Activated naive CD4-positive, alpha-beta T cell treated with anti-CD3 and anti-CD28 coated beads, Interleukin-2, amount 50 U/mL, for 16 hours (primary cell): ENCODE data around the gene WAPL.
"Not testable (repeated sequence)": the region's sequence is repeated elsewhere in the genome, so short reads cannot be mapped to it uniquely, and the experiment has no call there.

ENCODE experiments used
- DNase-seq: peaks from one replicate; pipeline ENCODE4 v3.0.0-alpha.2; 2020

Gene WAPL

DNA sequence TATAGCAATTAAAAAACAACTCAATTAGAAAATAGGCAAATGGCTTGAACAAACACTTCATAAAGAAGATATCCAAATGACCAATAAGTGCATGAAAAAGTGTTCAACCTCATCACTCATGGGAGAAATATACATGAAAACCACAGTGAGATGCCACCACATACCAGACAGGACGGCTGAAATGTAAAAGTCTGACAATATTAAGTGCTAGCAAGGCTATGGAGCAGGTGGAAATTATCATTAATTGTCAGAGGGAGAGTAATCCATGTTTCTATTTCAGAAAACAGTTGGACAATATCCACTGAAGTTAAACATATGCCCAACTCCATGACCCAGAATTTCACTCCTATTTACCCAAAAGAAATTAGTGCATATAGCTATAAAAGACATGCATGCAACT lies 112.4 kb downstream of the WAPL start:
- no peak for DNase-seq

DNA sequence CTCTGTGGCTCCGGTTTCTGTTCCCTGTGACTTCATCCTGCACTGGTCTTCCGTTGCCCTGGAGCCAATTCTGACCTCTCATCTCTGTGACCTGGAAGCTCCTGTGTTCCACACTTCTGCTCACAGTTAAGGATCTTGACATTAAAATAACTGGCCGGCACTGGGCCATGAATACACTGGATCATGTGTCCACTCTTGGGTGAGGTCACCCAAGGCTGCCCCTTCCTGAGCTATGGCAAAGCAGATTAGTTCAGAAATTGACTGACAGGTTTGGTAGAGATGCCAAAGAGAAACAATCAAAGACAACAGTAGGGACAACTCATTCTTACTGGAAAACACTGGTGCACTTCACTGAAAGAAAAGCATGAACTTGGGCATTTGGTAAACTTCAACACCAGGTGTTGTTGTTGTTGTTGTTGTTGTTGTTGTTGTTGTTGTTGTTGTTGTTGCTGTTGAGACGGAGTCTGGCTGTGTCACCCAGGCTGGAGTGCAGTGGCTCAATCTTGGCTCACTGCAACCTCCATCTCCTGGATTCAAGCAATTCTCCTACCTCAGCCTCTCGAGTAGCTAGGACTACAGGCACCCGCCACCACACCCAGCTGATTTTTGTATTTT lies 118.3 kb downstream of the WAPL start:
- DNase-seq: no peak

DNA sequence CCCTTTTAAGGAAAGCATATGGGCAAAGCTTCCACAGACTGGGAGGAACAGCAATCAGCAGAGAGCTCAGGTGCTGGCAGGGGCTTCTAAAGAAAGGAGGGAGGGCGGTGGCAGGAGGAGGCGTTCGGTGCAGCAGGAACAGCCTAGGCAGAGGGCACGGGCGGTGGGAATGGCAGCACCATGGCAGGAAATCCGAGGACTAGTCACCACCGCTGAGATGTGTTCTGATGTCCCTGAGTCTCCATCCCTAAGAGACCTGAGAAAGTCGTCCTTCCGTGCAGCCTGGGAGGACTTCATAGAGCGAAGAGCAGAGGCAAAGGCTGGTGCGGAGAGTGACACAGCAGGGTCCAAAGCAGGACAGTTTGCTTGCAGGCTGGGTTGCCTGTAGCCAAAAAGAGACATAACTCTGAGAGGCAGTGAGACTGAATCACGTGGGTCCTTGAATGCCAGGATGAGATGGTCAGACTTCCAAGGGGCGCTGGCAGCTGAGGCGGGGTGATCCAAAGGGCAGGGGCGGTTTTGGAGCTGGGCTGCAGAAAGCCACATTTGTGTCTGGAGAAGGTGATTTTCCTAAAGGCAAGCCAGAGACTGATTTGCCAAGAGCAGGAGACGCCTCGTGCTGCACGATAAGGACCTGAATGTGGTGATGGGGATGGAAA lies 119.2 kb downstream of the WAPL start:
- DNase-seq: no peak

DNA sequence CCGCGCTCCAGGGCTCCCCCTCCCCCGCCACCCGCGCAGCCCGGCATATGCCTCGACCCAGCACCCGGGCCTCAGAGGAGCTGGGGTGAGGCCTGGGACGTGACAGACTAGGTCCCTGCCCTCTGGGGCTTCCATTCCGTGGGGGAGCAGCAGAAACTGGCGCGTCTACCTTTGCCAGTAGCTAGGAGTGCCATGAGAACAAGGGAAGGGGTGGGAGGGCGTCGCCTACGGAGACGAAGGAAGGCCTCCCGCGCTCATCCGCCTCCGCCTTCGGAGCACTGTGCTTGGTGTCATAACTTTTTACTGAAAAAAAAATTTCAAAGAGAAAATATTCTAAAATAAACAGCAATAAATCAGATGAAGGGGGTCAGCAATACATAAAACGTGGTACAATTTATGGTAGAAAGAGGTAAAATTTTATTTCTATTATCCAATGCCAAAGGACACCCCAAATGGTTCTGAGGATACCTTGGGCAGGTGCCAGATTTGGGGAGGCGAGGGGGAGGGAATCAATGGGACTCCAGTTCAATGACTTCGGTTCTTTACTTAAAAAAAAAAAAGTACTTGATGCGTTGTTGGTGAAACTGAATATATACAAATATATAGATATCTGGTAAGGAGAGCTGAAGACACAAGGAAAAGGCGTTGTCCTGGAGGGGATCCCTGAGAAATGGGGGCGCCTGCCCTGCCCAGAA lies 119.9 kb downstream of the WAPL start:
- DNase-seq: peak; percentile 34

DNA sequence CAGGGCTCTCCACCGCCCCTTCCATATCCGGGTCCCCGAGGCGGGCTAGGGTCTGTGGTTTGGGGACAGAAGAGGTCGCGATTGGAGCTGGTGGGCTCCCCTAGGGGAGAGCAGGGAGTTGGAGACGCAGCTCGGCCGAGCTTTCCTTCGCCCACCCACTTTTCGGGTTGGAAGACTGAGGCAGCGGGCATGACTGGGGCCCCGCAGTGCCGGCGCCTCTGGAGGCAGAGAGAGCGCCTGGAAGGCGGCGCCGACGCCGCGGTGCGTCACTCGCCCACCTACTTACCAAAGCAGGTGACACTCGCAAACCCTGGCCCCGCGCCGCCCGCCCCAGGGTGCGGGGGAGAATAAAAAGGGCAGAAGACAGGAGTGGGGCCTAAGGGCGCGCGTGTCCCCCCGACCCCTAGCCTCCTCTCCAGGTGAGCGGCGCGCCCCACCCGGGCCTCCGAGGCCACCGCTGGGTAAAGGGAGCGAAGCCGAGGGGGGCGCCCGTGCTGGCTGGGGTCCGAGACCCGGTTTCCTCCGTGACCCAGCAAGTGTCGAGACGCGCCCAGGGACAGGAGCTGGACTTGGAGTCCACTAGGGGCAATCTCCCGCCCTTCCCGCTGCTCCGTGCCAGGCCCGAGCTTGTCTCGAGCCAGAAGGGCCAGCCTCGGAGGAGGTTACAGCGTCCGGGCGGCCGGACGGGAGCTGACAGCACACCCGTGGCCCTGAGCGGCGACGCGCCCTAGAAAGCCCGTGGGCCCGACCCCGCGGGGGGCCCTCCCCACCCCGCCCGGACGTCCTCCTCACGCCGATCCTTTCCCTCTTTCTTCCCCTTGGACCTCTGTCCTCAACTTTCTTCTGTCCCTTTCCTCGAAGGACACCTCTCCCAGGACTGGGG lies 120.6 kb downstream of the WAPL start:
- peak; percentile 84 for DNase-seq

DNA sequence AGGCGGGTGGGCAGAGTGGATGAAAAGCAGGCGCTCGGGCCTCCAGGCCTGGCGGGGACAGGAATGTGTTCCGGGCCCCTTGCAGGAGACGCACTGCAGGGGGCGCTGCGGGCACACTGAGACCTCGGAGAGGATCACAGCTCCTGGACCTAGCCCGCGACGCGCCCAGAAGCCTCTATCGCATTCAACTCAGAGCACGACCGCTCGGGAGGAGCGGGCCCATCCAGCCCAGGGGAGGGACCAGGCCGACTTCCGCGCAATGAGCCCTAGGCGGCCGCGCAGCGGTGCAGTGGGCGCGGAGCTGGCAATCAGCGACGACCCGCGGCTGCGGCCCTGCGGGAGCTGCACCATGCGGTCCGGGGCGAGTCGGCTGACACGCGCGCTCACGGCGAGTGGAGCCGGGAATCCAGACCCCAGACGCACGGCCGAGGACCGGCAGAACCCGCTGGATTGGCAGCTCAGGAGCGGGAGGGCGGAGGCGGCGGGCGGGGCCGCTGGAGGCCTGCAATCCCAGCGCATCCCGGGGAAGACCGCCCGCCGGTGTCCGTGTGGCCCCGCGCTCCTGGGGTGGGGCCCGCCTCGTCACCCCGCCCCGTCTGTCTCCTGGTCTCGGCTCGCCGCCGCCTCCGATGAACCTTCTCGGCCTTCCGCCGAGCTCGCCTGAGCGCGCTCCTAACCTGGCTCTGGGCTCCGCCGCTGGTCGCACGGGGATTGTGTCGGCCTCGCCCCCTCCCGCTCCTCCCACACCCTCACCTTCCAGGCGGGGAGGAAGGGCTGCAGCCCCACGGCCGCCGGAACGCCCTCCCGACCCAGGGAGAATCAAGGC lies 121.5 kb downstream of the WAPL start:
- peak; percentile 96 for DNase-seq

DNA sequence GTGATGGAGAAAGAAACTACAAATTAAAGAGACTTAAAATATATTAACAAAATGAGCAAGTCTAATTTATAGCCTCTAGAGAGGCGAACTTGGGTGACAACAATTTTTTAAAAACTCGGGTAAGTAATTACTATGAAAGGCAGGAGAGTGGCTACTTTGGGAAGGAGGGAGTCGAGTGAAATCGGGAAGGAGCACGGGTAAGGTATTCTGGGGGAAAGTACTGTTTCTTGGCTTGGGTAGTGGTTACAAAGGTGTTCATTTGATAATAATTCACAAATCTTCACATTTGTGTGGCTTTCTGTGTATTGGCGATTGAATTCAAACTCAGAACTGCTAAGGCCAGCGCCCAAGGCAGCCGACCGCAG lies 122.1 kb downstream of the WAPL start:
- no peak for DNase-seq

DNA sequence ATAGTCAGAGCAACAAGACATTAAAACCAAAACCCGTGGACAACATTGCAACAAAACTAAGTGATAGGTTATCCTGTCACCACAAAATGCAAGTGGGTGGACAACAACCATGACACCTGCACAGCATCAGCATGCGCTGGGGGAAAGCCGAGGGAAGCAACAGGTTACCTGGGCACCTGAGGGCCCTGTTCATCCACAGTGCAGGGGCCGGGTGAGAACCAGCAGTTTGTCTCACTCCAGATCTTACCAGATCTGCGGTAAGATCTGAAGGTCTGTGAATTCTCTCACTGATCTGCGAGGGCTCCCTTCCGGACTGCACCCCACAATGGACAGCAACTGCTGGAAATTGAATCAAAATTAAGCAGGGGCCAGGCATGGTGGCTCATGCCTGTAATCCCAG lies 124.5 kb downstream of the WAPL start:
- no peak for DNase-seq

DNA sequence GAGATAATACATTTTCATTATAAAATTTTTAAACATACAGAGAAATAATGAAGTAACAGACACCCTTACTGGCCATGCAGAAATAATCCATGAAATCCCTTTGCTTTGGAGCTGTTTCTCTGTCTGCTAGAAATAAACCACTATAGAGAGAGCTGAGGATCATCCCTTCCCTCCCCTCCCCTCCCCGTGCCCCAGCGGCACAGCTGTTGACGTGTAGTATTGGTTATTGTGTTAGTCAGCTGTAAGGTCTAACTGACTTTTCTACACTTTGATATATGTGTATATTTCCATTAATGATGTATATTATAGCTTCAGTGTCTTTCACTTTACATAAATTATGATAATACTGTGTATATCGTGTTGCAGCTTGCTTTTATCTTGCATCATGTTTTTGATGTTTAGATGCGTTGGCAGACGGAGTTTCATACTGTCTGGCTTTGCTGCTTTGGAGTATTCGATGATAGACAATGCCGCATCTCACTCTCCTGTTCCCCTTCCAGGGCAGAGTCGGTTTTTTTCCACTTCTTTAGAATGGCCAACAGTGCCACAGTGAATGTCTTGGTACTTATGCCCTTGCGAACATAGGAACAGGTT lies 127.6 kb downstream of the WAPL start:
- no peak for DNase-seq

DNA sequence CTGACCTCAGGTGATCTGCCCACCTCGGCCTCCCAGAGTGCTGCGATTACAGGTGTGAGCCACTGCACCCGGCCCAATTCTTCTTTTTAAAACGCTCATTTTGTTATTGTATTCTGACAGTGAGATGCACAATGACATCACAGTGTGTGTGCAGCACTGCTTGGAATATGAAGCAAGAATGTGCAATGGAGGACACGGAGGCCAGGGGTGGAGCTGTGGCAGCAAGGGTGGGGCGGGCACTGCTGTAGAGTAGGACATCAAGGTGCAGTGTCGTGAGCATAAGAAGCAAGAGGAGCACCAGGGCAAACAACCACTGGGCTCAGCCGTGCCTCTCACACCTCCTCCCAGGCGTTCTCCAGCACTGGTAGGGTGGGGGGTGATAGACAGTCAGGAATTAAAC lies 128.2 kb downstream of the WAPL start:
- no peak for DNase-seq

DNA sequence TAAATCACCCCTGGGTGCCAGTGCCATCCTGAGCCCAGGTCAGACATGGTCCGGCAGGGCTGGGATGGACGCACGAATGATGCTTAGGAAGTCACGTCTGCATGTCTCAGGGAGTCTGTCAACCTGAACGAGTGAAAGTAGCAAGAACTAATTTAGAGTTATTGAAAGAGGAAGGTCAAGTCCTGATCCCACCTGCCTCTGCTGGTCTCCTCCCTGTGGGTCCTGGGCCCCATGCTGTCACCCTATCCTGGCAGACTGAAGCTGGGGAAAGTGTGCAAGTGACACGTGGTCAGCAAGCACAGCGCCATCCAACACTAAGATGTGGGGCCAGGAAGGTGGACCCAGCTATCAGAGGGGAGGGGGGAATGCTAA lies 128.9 kb downstream of the WAPL start:
- no peak for DNase-seq

DNA sequence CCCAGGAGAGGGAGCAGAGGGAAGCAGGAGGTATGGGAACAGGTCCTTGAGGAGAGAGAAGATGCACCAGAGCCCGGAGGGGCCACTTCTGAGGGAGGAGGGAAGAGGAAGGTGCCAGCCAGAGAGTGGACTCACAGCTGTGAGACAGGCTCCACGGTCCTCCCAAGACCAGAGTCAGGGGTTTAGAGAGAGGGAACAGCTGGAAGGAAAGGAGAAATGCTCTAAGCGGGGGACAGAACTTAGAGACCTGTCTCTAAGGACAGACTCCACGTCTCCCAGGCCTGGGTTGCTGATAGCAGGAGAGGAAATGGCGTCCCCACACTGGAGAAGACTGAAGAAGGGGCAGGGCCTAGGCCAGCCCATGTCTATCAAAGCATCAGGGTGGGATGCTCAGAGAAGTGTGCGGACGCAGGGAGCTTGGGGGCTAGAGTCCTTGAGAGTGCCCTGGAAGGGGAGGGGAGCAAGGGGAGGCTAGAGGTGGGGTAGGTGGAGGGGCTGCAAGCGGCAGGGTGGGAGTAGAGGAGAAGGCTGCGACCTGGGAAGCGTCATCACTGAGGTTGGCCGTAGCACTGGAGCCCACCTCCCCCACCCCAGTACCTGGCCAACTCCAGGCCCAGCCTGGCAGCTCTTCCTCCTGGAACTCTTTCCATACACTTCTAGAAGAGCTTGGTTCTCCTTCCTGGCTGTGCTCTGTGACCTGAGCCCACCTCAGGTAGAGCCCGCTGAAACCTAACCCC lies 129.4 kb downstream of the WAPL start:
- no peak for DNase-seq

DNA sequence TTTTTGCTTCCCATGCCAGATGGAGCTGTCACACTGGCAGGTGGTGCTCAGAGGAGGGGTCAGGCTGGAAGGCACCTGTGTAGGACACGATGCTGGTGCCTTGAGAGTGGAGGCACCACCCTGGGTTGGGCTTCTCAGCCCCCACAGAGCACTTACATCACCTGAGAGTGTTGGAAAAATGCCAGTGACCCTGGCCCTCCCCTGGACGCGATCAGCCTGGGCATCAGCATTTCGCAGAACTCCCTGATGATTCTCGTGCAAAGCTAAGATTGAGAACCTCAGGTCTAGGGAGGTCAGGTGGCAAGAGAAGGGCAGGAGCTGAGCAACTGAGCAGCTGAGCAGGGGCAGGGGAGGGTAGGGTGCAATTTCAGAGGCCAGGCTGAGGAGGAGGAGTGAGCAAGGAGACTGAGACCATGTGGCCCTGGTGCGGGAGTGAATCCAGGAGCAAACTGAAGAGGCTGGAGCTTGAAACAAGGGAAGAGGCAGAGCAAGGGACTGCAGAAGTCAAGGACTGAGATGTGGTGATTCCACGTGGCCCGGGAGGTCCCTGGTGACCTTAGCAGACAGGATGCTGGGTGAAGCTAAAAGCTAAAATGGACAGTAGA lies 130.3 kb downstream of the WAPL start:
- DNase-seq: no peak

DNA sequence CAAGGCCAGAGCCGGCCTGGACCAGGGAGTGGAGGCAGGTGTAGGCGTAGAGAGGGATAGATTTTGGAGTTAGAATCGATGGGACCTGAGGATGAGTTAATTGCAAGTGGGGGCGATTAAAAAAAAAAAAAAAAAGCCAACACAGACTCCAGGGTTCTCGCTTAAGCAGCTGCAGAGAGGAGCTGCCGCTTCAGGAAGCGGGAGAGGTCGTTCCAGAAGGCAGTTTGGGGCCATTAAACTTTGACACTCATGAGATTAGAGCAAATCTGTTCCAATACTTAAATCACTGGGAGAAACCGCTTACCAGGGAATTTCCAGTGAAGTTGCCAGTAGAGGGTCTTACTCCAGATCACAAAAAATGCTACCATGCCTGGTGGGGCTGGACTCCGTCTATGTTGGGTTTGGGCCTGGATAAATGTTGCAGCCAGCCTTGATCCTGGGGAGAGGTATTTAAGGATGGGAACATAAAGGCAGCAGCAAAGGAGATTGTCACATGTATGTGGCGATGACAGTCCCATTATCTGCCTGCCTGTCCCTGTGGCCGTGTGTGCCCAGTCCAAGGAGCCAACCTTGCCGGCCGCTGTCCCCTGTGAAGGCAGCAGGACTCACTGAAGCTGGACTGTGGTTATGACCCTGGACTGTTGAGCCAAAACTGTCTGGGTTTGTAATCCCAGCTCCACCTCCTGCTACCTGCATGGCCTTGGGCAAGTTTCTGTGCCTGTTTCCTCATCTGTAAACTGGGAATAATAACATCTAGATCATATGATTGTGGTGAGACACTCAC lies 131.1 kb downstream of the WAPL start:
- no peak for DNase-seq

DNA sequence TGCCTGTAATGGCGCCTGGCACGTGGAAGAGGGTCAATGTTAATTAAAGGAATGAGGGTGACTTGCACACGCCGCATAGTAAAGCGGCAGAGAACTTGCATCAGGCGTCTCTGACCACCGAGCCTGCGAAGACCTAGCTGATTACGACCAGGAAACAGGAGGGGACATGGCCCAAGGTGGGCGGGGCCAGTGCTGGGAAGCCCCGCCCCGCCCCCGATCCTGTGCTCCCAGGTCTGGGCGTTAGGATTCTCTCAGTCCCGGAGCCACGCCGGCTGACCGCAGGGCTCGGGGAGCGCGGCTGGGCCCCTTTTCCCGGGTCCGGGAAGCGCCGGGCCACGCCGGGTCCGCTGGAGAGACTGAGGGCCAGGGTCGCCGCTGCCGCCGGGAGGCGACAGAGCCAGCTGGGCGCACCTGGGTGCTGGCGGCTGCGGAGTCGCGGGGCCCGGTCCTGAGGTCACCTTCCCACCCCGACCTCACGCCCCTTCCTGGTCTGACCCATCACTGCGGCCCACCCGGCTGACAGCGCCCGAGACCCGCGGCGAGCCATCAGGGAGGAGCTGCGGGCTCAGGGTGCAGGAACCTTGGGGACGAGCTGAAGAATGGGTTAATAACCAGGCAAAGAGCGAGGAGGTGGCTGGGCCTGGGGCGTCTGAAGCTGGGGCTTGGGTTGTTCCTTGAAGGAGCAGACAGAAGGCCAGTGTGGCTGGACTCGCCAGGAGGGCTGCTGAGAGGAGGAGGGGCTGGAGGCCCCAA lies 132.0 kb downstream of the WAPL start:
- peak; percentile 29 for DNase-seq

DNA sequence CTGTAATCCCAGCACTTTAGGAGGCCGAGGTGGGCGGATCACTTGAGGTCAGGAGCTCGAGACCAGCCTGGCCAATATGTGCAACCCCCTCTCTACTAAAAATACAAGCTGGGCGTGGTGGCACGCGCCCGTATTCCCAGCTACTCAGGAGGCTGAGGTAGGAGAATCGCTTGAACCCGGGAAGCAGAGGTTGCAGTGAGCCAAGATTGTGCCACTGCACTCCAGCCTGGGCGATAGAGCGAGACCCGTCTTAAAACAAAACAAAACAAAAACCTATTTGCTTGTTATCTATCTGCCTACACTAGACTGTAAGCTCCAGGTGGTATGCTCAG lies 132.5 kb downstream of the WAPL start:
- DNase-seq: not testable (repeated sequence)

DNA sequence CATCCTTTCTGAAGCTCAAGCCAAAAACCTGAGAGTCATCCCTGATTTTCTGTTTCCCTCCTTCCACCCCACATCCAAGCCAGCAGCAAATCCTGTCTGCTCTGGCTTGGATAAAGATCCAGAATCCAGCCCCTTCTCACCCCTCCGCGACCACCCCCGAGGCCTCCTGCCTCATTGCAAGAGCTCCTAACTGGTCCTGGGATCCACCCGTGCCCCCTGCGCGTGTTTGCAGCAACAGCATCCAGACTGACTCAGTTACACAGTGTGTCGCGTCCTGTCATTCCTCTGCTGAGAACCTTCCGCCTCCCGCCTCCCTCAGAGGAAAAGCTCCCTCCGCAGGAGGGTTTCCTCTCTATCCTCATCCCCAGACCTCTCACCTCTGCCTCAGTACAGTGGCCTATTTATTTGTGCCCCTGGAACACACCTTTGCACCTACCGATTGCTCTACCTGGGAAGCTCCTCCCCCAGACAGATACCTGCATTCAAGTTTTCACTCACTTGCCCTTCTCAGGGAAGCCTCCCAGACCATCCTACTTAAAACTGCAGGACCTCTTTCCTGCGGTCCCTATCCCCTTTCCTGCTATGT lies 133.4 kb downstream of the WAPL start:
- no peak for DNase-seq

DNA sequence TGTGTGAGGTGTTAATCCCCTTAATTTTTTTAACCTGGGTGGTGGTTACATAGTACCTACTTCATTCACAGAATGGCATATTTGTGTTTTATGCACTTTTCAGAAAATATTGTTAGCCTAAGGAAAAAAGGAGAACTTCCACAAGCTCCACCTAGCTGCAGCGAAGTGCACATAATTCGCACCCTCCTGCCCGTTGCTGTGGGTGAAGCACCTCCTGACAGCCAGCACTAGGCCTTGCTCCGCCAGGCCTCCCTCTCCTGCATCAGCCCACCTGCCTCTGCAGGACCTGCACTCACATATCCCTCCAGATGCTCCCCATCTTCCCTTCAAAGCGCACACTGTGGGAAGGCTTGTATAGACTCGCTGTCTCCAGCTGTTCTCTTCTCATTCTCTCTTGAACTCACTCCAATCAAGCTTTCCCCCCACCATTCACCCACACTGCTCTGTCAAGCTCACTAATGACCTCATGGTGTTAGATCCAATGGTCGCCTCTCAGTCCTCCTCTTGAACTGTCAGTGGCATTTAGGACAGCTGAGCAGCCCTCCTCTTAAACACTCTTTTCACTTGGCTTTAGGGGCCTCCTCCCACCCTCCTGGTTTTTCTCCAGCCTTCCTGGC lies 134.3 kb downstream of the WAPL start:
- no peak for DNase-seq

DNA sequence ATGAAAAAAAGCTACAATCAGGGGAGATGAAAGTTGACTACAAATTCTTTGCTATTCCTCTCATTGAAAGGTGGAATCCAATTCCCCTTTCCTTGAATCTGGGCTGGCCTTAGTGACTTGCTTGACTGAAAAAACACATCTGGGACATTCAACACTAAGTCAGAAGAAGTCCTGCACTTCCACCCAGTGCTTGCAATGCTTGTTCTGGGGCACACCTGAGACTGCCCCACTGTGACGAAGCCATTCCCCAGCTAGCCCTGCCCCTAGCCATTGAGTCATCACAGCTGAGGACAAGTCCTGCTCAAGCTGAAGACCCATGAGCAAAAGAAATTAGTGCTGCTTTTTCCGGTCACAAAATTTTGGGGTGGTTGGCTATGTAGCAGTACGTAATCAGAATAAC lies 135.8 kb downstream of the WAPL start:
- DNase-seq: no peak
